ENCODE measurements around the gene AKAP13. TPM values are rescaled to one million over a fixed set of nuclear protein-coding genes. Genes with fewer than 3 reads are reported as not detected.

Gene AKAP13
- polyA plus RNA-seq, 1 donor from 2014 or later, result 10.0 TPM

DNA sequence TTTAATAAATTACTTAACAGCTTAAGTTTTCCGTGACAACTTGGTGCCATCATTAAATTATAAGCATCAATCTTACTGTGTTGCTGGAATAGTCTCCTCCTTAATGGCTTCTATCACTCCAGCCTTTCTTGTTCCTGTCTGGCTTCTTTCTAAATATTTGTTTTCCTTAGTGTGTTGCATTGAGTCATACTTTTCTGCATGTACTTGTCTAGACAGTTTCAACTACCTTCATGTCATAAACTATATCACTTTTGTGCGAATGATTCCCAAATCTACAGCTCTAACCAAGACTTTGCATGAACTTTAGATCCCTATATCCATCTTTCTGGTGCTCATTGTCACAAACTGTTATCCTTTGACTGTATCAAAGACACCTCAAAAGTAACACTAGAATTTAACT is 78.4 kb downstream of the AKAP13 start:
- no peak overlapping the region for H3K27ac ChIP-seq (ENCODE audit: low read length)
- H2AFZ ChIP-seq (ENCODE audit: low read depth, low read length), result no peak overlapping the region
- no peaks in the 10 kb centered on the region for H3F3A ChIP-seq (ENCODE audit: insufficient read depth, low read length, poor library complexity, severe bottlenecking)
- no peaks in the 10 kb centered on the region for H3K9me3 ChIP-seq (ENCODE audit: low read length)
- no peak overlapping the region for H3K4me2 ChIP-seq (ENCODE audit: low read length)
- no peak overlapping the region for H3K9ac ChIP-seq (ENCODE audit: low read length)
- no peaks in the 10 kb centered on the region for H3K9me2 ChIP-seq (ENCODE audit: insufficient read depth, low read length)
- no peak for TF ChIP-seq POLR2AphosphoS5 (IDR thresholded peaks at IDR 0.05)
- TF ChIP-seq, protein P1, sequence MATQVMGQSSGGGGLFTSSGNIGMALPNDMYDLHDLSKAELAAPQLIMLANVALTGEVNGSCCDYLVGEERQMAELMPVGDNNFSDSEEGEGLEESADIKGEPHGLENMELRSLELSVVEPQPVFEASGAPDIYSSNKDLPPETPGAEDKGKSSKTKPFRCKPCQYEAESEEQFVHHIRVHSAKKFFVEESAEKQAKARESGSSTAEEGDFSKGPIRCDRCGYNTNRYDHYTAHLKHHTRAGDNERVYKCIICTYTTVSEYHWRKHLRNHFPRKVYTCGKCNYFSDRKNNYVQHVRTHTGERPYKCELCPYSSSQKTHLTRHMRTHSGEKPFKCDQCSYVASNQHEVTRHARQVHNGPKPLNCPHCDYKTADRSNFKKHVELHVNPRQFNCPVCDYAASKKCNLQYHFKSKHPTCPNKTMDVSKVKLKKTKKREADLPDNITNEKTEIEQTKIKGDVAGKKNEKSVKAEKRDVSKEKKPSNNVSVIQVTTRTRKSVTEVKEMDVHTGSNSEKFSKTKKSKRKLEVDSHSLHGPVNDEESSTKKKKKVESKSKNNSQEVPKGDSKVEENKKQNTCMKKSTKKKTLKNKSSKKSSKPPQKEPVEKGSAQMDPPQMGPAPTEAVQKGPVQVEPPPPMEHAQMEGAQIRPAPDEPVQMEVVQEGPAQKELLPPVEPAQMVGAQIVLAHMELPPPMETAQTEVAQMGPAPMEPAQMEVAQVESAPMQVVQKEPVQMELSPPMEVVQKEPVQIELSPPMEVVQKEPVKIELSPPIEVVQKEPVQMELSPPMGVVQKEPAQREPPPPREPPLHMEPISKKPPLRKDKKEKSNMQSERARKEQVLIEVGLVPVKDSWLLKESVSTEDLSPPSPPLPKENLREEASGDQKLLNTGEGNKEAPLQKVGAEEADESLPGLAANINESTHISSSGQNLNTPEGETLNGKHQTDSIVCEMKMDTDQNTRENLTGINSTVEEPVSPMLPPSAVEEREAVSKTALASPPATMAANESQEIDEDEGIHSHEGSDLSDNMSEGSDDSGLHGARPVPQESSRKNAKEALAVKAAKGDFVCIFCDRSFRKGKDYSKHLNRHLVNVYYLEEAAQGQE (IDR thresholded peaks at IDR 0.05; ENCODE audit: borderline replicate concordance), result no peak
- TF ChIP-seq CTCF (IDR thresholded peaks at IDR 0.05; ENCODE audit: poor library complexity, severe bottlenecking), result no peak
- TF ChIP-seq TAF1 (IDR thresholded peaks at IDR 0.05; ENCODE audit: low read depth), result no peak
- TF ChIP-seq EP300 (conservative IDR thresholded peaks at IDR 0.05; ENCODE audit: poor library complexity, severe bottlenecking), result no peak
- TF ChIP-seq RAD21 (conservative IDR thresholded peaks at IDR 0.05), result no peak
- TF ChIP-seq EZH2 (IDR thresholded peaks at IDR 0.05; ENCODE audit: borderline replicate concordance, insufficient read depth, low read length, poor library complexity, severe bottlenecking), result no peak
- TF ChIP-seq MXI1 (conservative IDR thresholded peaks at IDR 0.05; ENCODE audit: poor library complexity, severe bottlenecking), result no peak
- no peak for TF ChIP-seq SMC3 (conservative IDR thresholded peaks at IDR 0.05; ENCODE audit: poor library complexity)
- peaks cover 3% of the 10 kb centered on the region for H3K79me2 ChIP-seq (replicated peaks; ENCODE audit: insufficient read depth, low read length)
- no peaks in the 10 kb centered on the region for H3K27me3 ChIP-seq (ENCODE audit: insufficient read depth, low read depth, low read length)
- H3K36me3 ChIP-seq (ENCODE audit: insufficient read depth, low read length), result no peaks in the 10 kb centered on the region
- no peak overlapping the region for H3K4me3 ChIP-seq (ENCODE audit: low read length)
- no peaks in the 10 kb centered on the region for H4K20me1 ChIP-seq (ENCODE audit: insufficient read depth)

DNA sequence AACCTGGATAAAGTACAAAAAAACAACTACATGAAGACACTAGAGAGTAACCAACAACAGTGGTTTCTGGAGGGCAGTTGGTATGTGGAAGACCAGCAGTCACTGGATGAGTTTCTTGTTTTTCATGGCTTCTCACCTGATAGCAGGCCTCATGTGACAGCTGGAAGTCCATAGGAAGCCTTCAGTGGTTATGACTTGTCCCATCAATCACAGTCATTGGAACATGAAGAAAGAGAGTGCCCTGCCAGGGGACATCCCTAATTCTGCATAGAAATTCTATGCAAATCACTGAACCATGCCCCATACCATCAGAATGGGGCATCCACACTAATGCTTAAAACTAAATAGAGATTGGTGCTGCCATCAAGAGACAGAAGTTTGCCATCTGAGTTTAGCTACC is 81.6 kb downstream of the AKAP13 start:
- H3K79me2 ChIP-seq (replicated peaks; ENCODE audit: insufficient read depth, low read length), result peaks cover 3% of the 10 kb centered on the region
- H3K27ac ChIP-seq (ENCODE audit: low read length), result no peak overlapping the region
- TF ChIP-seq TAF1 (IDR thresholded peaks at IDR 0.05; ENCODE audit: low read depth) (no peak), SMC3 (conservative IDR thresholded peaks at IDR 0.05; ENCODE audit: poor library complexity) (no peak), RAD21 (conservative IDR thresholded peaks at IDR 0.05) (no peak), POLR2AphosphoS5 (IDR thresholded peaks at IDR 0.05) (no peak), EP300 (conservative IDR thresholded peaks at IDR 0.05; ENCODE audit: poor library complexity, severe bottlenecking) (no peak), MXI1 (conservative IDR thresholded peaks at IDR 0.05; ENCODE audit: poor library complexity, severe bottlenecking) (no peak), CTCF (IDR thresholded peaks at IDR 0.05; ENCODE audit: poor library complexity, severe bottlenecking) (no peak), EZH2 (IDR thresholded peaks at IDR 0.05; ENCODE audit: borderline replicate concordance, insufficient read depth, low read length, poor library complexity, severe bottlenecking) (no peak)
- TF ChIP-seq, protein P1 (IDR thresholded peaks at IDR 0.05; ENCODE audit: borderline replicate concordance), result no peak
- no peak overlapping the region for H3K9ac ChIP-seq (ENCODE audit: low read length)
- H4K20me1 ChIP-seq (ENCODE audit: insufficient read depth), result no peaks in the 10 kb centered on the region
- H3F3A ChIP-seq (ENCODE audit: insufficient read depth, low read length, poor library complexity, severe bottlenecking), result no peaks in the 10 kb centered on the region
- H3K4me3 ChIP-seq (ENCODE audit: low read length), result no peak overlapping the region
- H2AFZ ChIP-seq (ENCODE audit: low read depth, low read length), result no peak overlapping the region
- H3K9me2 ChIP-seq (ENCODE audit: insufficient read depth, low read length), result no peaks in the 10 kb centered on the region
- no peaks in the 10 kb centered on the region for H3K9me3 ChIP-seq (ENCODE audit: low read length)
- no peaks in the 10 kb centered on the region for H3K27me3 ChIP-seq (ENCODE audit: insufficient read depth, low read depth, low read length)
- no peaks in the 10 kb centered on the region for H3K36me3 ChIP-seq (ENCODE audit: insufficient read depth, low read length)
- no peak overlapping the region for H3K4me2 ChIP-seq (ENCODE audit: low read length)

All from neural cell (in vitro differentiated cells).